GM12873 (cell line): Measurements from ENCODE around the gene ELL3.

Experiments used
- CTCF ChIP-seq: IDR thresholded peaks from 2 replicates; pipeline ENCODE4 v1.5.1; 2012; ENCODE audit warnings: low read depth, mild to moderate bottlenecking, moderate library complexity, low read length, control low read depth; ENCODE audit not compliant: insufficient read depth; ENCODE audit errors: missing control alignments

The ELL3 gene

GRCh38 chr15:43776101-43776717 is 557 bp downstream of the ELL3 start:
- no peak for TF ChIP-seq CTCF

GRCh38 chr15:43775411-43775965 is 1.3 kb downstream of the ELL3 start:
- peak; percentile 50 for TF ChIP-seq CTCF

GRCh38 chr15:43774062-43774461 is 2.7 kb downstream of the ELL3 start:
- no peak for TF ChIP-seq CTCF

GRCh38 chr15:43772624-43773023 is 4.1 kb downstream of the ELL3 start:
- no peak for TF ChIP-seq CTCF

GRCh38 chr15:43771816-43772215 is 5.0 kb downstream of the ELL3 start:
- TF ChIP-seq CTCF, result no peak

- peak; percentile 86 for TF ChIP-seq CTCF
These were observed 7.1 kb downstream of the ELL3 start for GRCh38 chr15:43769584-43770228.

- no peak for TF ChIP-seq CTCF
These were observed 12.8 kb downstream of the ELL3 start for GRCh38 chr15:43763819-43764446.
